Esophagus muscularis mucosa (tissue), 4 donors: Measurements from ENCODE around the gene CRYBA2. TPM values are rescaled to one million over a fixed set of nuclear protein-coding genes. Genes with fewer than 3 reads are reported as not detected.
A peak's percentile ranks its signal among the peaks of the same experiment; 100 is the strongest.

Experiments
- DNase-seq: peaks from one replicate; pipeline ENCODE4 v3.0.0-alpha.2; 2017; ENCODE audit errors: extremely low spot score
- H3K27ac ChIP-seq, 4 donors: fragments of 200-600 bp; sonication (generic); replicated peaks in 1 of 4; 1 replicate in 3 of 4; 2 replicates in 1 of 4; pipeline ENCODE4 v1.5.1; 2016 to 2019; ENCODE audit warnings: mild to moderate bottlenecking in 1 of 4
- H3K27me3 ChIP-seq, 4 donors: fragments of 200-600 bp; sonication (generic); one replicate each; pipeline versions ENCODE4 v1.5.1 to v1.6.0; 2016 to 2019
- H3K36me3 ChIP-seq, 4 donors: fragments of 200-600 bp; sonication (generic); one replicate each; pipeline ENCODE4 v1.5.1; 2016 to 2019
- H3K4me1 ChIP-seq, 4 donors: fragments of 200-600 bp; sonication (generic); one replicate each; pipeline ENCODE4 v1.5.1; 2016 to 2019
- H3K4me3 ChIP-seq, 4 donors: fragments of 200-600 bp; sonication (generic); 1 replicate in 2 of 4; 2 replicates in 2 of 4; pipeline ENCODE4 v1.5.1; 2016 to 2019; ENCODE audit warnings: mild to moderate bottlenecking in 4 of 4, moderate library complexity in 1 of 4
- H3K9me3 ChIP-seq, 4 donors: fragments of 200-600 bp; sonication (generic); 1 replicate in 3 of 4; 2 replicates in 1 of 4; pipeline ENCODE4 v1.5.1; 2016 to 2019
- EP300 ChIP-seq: sonication (generic); formaldehyde crosslinking; IDR thresholded peaks from one replicate; pipeline ENCODE4 v1.6.1; 2017; ENCODE audit warnings: antibody characterized with exemption
- POLR2A ChIP-seq: fragments of 450-650 bp; IDR thresholded peaks from one replicate; pipeline ENCODE4 v1.6.1; 2017; ENCODE audit warnings: antibody characterized with exemption, moderate library complexity, mild to moderate bottlenecking, low read depth
- POLR2AphosphoS5 ChIP-seq, 2 donors: sonication (generic); formaldehyde crosslinking; IDR thresholded peaks; one replicate each; pipeline ENCODE4 v1.6.1; 2017; ENCODE audit warnings: antibody characterized with exemption in 2 of 2
- WGBS: methylation state at CpG from one replicate; pipeline ENCODE4 v1.1.5; 2018; 5-methylcytosine and 5-hydroxymethylcytosine counted together
- intact Hi-C: fragments of 100-400 bp; cut with DNase I; formaldehyde crosslinking; loops from one replicate; pipeline ENCODE4 v1.15.1; 2023
- total RNA-seq, 4 donors: library from RNA; depleted of rRNA; stranded (reverse); fragments of >200 nt; gene quantifications; one replicate each; pipeline versions ENCODE4 v1.1.0 to v1.2.1, GENCODE V29; 2016
- TF ChIP-seq, protein P1 (sequence below), 3 experiments: fragments of 200-600 bp in 2 of 3; fragments of 450-650 bp in 1 of 3; sonication (generic) in 2 of 3; IDR thresholded peaks; one replicate each; pipeline ENCODE4 v1.5.1; 2017 to 2019; ENCODE audit warnings: antibody characterized with exemption in 3 of 3, mild to moderate bottlenecking in 2 of 3, moderate library complexity in 1 of 3

The CRYBA2 gene
- total RNA-seq, 4 donors from 2014 or later: not detected

GRCh38 chr2:218981881-218982585, 11.2 kb downstream of the CRYBA2 start:
- Histone ChIP-seq H3K4me3 (peak overlapping the region; percentile 40 to 52 (median 42)), H3K27ac (no peak overlapping the region), H3K4me1 (peaks cover 42 to 59% (median 55%) of the 10 kb centered on the region in 4 donors), H3K9me3 (no peaks in the 10 kb centered on the region), H3K36me3 (no peaks in the 10 kb centered on the region), H3K27me3 (peaks cover 0 to 98% (median 74%) of the 10 kb centered on the region in 4 donors)
- TF ChIP-seq POLR2A (no peak), POLR2AphosphoS5 (IDR thresholded peaks at IDR 0.05) (no peak), EP300 (no peak)
- TF ChIP-seq, protein P1, sequence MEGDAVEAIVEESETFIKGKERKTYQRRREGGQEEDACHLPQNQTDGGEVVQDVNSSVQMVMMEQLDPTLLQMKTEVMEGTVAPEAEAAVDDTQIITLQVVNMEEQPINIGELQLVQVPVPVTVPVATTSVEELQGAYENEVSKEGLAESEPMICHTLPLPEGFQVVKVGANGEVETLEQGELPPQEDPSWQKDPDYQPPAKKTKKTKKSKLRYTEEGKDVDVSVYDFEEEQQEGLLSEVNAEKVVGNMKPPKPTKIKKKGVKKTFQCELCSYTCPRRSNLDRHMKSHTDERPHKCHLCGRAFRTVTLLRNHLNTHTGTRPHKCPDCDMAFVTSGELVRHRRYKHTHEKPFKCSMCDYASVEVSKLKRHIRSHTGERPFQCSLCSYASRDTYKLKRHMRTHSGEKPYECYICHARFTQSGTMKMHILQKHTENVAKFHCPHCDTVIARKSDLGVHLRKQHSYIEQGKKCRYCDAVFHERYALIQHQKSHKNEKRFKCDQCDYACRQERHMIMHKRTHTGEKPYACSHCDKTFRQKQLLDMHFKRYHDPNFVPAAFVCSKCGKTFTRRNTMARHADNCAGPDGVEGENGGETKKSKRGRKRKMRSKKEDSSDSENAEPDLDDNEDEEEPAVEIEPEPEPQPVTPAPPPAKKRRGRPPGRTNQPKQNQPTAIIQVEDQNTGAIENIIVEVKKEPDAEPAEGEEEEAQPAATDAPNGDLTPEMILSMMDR (IDR thresholded peaks at IDR 0.05): no peak
- intact Hi-C loops: no loop called here
- 1% methylated on average over 57 of the region's 69 CpGs for WGBS
- no peak for DNase-seq

DNA sequence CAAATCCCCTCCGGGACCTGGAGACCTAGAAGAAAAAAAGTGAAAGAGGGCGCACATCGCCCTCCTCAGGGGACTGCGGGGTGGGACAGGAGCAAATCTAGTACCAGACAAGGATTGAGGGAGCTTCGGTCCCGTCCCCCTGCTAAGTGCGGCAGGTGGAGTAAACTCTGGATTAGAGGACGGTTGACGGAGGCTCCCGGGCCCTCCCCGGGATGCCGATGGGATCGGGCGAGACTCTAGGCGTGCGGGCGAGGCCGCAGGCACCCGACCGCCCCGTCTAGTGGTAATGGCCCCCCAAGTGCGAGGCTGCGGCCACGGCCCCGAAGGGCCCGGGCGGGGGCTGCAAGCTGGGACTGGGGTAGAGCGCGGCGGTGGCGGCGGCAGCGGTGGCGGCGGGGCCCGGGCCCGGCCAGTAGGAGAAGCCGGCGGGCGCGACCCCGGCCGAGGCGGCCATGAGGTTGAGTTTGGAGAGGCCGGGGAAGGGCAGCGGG, 11.8 kb downstream of the CRYBA2 start:
- DNase-seq: no peak
- TF ChIP-seq EP300 (no peak), POLR2A (no peak), POLR2AphosphoS5 (IDR thresholded peaks at IDR 0.05) (no peak)
- TF ChIP-seq, protein P1 (IDR thresholded peaks at IDR 0.05): no peak
- Histone ChIP-seq H3K27ac (no peak overlapping the region), H3K4me1 (peaks cover 42 to 59% (median 55%) of the 10 kb centered on the region in 4 donors), H3K36me3 (no peaks in the 10 kb centered on the region), H3K9me3 (no peaks in the 10 kb centered on the region), H3K4me3 (peak overlapping the region; percentile 40 to 52 (median 42)), H3K27me3 (peaks cover 0 to 98% (median 68%) of the 10 kb centered on the region in 4 donors)
- WGBS: 6% methylated on average over 14 of the region's 46 CpGs
- intact Hi-C loops: no loop called here

DNA sequence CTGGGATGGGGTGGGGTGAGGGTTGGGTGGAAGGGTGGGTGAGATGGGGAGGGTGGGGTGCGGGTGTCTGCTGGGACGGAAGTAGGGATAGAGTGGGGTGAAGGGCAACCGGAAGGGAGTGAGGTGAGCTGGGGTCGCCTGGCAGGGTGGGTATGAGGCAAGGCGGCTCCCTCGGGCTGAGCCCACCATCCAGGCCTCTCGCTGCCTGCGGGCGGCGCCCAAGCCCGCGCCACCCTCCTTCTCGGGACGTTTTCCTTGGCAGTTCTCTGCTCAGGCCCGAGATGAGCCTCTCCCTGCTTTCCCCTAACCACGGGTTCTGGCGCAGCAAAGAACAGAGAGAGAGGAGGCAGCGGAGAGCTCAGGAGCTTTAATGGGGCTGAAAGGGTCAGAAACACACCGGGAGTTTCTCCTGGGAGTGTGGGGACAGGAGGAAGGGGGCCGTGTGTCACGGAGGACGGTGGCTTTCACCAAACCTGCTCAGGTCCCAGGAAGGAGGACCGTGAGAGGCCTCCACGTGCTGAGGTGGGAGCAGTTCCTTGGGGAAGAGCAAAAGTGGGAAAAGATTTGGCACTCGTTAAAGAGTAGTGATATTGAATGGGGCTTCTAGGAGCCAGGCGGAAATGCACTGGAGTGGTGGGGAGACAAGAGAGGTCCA, 12.4 kb downstream of the CRYBA2 start:
- Histone ChIP-seq H3K9me3 (no peaks in the 10 kb centered on the region), H3K27ac (no peak overlapping the region), H3K4me3 (peak overlapping the region in 3 of 4 donors; percentile 40 to 52 (median 42)), H3K27me3 (peaks cover 0 to 98% (median 66%) of the 10 kb centered on the region in 4 donors), H3K36me3 (no peaks in the 10 kb centered on the region), H3K4me1 (peaks cover 42 to 57% (median 55%) of the 10 kb centered on the region in 4 donors)
- intact Hi-C loops: no loop called here
- TF ChIP-seq POLR2AphosphoS5 (IDR thresholded peaks at IDR 0.05): no peak
- TF ChIP-seq EP300: no peak
- no peak for TF ChIP-seq POLR2A
- TF ChIP-seq, protein P1 (IDR thresholded peaks at IDR 0.05): no peak
- WGBS: 8% methylated on average over 22 of the region's 26 CpGs
- DNase-seq: no peak

DNA sequence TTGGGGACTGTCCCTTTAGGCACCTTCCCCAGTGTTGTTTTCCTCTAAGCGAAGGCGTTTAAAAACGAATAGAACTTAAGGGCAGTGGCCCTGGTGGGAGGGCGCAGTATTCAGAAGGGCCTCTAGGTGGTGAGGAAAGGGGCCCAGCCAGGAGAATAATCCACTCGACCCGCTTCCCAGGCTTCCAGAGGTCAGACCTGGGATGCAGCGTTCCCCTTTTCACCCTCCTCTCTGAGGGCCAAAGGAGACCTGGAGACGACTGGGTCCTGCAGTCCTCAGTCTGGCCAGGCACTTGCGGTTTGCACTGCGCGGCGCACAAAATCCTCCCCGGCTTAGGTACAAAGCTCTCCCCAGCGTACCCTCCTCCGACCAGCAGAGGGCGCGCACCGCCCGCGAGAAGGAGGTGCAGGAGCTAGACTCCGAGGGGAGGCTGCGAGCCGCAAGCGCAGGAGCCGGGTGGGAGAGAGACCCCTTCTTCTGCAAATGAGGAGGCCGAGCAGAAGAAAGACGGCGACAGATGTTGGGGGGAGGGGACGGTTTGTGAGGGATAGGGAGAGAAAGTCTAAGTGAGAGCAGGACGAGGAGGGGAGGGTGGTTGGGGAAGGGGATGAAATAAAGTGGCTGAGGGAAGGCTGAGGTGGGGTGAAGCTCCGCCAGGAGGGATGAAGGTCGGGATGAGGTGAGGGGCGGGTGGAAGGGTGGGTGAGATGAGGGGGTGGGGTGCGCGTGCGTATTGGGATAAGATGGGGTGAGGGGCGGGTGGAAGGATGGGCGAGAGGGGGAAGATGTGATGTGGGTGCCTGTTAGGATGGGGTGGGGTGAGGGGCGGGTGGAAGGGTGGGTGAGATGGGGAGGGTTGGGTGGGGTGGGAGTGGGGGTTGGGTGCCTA, 13.1 kb downstream of the CRYBA2 start:
- Histone ChIP-seq H3K4me1 (peaks cover 37 to 50% (median 48%) of the 10 kb centered on the region in 4 donors), H3K27ac (no peak overlapping the region), H3K9me3 (no peaks in the 10 kb centered on the region), H3K36me3 (no peaks in the 10 kb centered on the region), H3K4me3 (peak overlapping the region; percentile 18 to 45 (median 26)), H3K27me3 (peaks cover 0 to 98% (median 59%) of the 10 kb centered on the region in 4 donors)
- 2% methylated on average over 34 of the region's 39 CpGs for WGBS
- intact Hi-C loops: no loop called here
- no peak for DNase-seq
- TF ChIP-seq, protein P1 (IDR thresholded peaks at IDR 0.05): peak; percentile 74 to 90 (median 89)
- no peak for TF ChIP-seq POLR2AphosphoS5 (IDR thresholded peaks at IDR 0.05)
